ENCODE measurements around the gene HKDC1. TPM values are rescaled to one million over a fixed set of nuclear protein-coding genes. Genes with fewer than 3 reads are reported as not detected.
"Not testable (repeated sequence)": the region's sequence is repeated elsewhere in the genome, so short reads cannot be mapped to it uniquely, and the experiment has no call there.

HKDC1 gene
- total RNA-seq: 1.0 TPM

- Histone ChIP-seq H3K9me3 (ENCODE audit: low read depth, low read length) (no peaks in the 10 kb centered on the region), H3K4me3 (ENCODE audit: low read length) (no peak within 1 kb of the TSS), H3K4me1 (ENCODE audit: insufficient read depth, low read length) (peaks cover 39% of the 10 kb centered on the region), H3K27me3 (ENCODE audit: insufficient read depth, low read length) (no peaks in the 10 kb centered on the region)
Measured at GRCh38 chr10:69220041-69220451, at the start of gene HKDC1. HKDC1 (plus strand) TSS chr10:69220332; CDS start chr10:69220436, 104 bp downstream.

DNA sequence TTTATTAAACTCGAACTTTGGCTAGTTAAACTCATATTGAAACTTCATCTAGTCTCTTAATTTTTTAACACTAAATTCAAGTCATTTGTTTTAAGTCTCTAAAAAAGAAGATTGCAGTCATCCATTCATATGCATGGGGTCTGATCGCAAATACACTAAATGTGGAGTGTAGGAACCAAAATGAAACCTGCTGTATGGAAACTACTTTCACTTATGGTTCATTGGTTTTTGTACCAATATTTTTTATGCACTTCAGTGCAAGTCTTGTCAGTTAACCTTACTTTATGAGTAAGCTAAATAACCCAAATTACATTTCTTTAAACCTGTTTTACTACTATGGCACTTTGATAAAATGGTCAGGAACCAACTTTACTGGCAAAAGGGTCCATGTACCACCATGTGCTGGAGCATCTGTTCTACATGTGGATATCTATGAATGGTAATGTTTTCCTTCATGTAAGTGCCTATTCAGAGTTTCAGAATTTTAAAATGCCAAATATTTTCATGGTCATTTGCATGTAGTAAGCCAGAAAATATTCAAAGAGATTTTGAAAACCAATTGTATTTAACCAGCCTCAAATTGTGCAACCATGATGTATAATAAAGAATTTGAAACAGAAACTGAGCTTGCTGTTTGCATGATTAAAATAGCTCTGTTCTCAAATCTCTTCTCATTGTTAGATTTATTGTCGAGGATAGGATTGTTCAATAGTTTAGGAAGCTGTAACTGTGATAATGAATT is 47.7 kb upstream of the HKDC1 start:
- no peak overlapping the region for H3K4me3 ChIP-seq (ENCODE audit: low read length)

DNA sequence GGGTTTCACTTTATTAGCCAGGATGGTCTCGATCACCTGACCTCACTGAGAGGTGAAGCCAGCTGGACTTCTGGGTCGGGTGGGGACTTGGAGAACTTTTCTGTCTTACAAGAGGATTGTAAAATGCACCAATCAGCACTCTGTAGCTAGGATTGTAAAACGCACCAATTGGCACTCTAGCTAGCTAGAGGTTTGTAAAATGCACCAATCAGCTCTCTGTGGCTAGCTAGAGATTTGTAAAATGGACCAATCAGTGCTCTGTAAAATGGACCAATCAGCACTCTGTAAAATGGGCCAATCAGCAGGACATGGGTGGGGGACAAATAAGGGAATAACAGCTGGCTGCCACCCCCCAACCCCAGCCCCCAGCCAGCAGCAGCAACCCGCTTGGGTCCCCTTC is 44.8 kb upstream of the HKDC1 start:
- not testable (repeated sequence) for H3K4me1 ChIP-seq (ENCODE audit: insufficient read depth, low read length); H3K4me3 ChIP-seq (ENCODE audit: low read length); H3K27me3 ChIP-seq (ENCODE audit: insufficient read depth, low read length); H3K9me3 ChIP-seq (ENCODE audit: low read depth, low read length)

More for the DNA sequence above, 47.7 kb upstream of the HKDC1 start:
- H3K9me3 ChIP-seq (ENCODE audit: low read depth, low read length): no peaks in the 10 kb centered on the region
- no peaks in the 10 kb centered on the region for H3K4me1 ChIP-seq (ENCODE audit: insufficient read depth, low read length)
- no peaks in the 10 kb centered on the region for H3K27me3 ChIP-seq (ENCODE audit: insufficient read depth, low read length)

- Histone ChIP-seq H3K9me3 (ENCODE audit: low read depth, low read length) (no peaks in the 10 kb centered on the region), H3K27me3 (ENCODE audit: insufficient read depth, low read length) (no peaks in the 10 kb centered on the region), H3K4me3 (ENCODE audit: low read length) (no peak overlapping the region), H3K4me1 (ENCODE audit: insufficient read depth, low read length) (peaks cover 21% of the 10 kb centered on the region)
Measured at GRCh38 chr10:69176823-69177222, 43.3 kb upstream of the HKDC1 start.

GRCh38 chr10:69179089-69179742 is 40.9 kb upstream of the HKDC1 start:
- no peaks in the 10 kb centered on the region for H3K9me3 ChIP-seq (ENCODE audit: low read depth, low read length)
- H3K27me3 ChIP-seq (ENCODE audit: insufficient read depth, low read length): no peaks in the 10 kb centered on the region
- H3K4me1 ChIP-seq (ENCODE audit: insufficient read depth, low read length): peaks cover 30% of the 10 kb centered on the region
- H3K4me3 ChIP-seq (ENCODE audit: low read length): peak overlapping the region; percentile 84

GRCh38 chr10:69179743-69180524 is 40.2 kb upstream of the HKDC1 start, which contains the start of gene SUPV3L1:
SUPV3L1 (plus strand) TSS chr10:69180234; CDS start chr10:69180292, 58 bp downstream.
- H3K4me3 ChIP-seq (ENCODE audit: low read length): peak within 1 kb of the TSS; percentile 84
- H3K27me3 ChIP-seq (ENCODE audit: insufficient read depth, low read length): no peaks in the 10 kb centered on the region
- peaks cover 30% of the 10 kb centered on the region for H3K4me1 ChIP-seq (ENCODE audit: insufficient read depth, low read length)
- H3K9me3 ChIP-seq (ENCODE audit: low read depth, low read length): no peaks in the 10 kb centered on the region

DNA sequence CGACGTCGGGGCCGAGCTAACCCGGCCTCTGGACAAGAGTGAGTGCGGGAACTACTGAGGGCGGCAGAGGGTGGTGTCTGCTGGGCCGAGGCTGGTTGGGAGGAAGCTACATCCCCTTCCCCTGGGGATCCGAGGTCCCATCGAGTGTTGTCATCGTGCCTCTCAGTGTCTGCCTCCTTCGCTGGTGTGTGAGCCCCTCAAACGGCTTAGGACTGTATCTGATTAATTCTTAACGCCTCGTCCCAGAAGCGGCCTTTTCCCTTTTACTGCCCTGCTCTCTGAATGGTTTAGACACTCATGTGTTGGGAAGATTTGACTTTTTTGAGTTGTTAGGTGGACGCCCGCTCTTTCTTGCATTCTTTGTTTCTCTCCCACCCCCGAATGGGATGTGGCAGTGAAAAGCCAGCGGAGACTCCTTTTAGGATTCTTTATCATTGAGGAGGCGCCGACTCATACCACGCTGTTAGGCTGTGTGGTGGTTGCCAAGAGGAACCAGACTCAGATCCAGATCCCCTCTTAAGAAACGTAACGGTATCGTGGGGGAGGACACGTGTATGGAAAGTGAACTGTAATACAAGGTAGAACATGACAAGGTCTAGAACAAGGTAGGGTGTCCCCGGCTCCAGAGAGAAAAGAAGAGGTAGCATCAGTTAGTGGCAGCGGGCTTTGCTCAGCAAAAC is 39.5 kb upstream of the HKDC1 start:
- Histone ChIP-seq H3K4me3 (ENCODE audit: low read length) (peak overlapping the region; percentile 84), H3K9me3 (ENCODE audit: low read depth, low read length) (no peaks in the 10 kb centered on the region), H3K4me1 (ENCODE audit: insufficient read depth, low read length) (peaks cover 30% of the 10 kb centered on the region), H3K27me3 (ENCODE audit: insufficient read depth, low read length) (no peaks in the 10 kb centered on the region)

- Histone ChIP-seq H3K27me3 (ENCODE audit: insufficient read depth, low read length) (no peaks in the 10 kb centered on the region), H3K9me3 (ENCODE audit: low read depth, low read length) (no peaks in the 10 kb centered on the region), H3K4me3 (ENCODE audit: low read length) (peak overlapping the region; percentile 84), H3K4me1 (ENCODE audit: insufficient read depth, low read length) (peaks cover 30% of the 10 kb centered on the region)
Measured at GRCh38 chr10:69181433-69181832, 38.7 kb upstream of the HKDC1 start.

DNA sequence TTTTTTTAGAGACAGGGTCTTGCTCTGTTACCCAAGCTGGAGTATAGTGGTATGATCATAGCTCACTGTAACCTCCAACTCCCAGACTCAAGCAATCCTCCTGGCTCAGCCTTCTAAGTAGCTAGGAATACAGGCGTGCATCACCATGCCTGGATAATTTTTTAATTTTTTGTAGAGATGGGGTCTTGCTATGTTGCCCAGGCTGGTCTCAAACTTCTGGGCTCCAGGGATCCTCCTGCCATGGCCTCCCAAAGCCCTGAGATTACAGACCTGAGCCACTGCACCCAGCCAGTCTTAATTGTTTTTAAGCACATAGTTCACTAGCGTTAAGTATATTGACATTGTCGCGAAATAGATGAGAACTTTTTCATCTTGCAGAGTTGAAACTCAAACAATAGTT is 38.1 kb upstream of the HKDC1 start:
- H3K9me3 ChIP-seq (ENCODE audit: low read depth, low read length): no peaks in the 10 kb centered on the region
- H3K27me3 ChIP-seq (ENCODE audit: insufficient read depth, low read length): no peaks in the 10 kb centered on the region
- peaks cover 30% of the 10 kb centered on the region for H3K4me1 ChIP-seq (ENCODE audit: insufficient read depth, low read length)
- no peak overlapping the region for H3K4me3 ChIP-seq (ENCODE audit: low read length)

DNA sequence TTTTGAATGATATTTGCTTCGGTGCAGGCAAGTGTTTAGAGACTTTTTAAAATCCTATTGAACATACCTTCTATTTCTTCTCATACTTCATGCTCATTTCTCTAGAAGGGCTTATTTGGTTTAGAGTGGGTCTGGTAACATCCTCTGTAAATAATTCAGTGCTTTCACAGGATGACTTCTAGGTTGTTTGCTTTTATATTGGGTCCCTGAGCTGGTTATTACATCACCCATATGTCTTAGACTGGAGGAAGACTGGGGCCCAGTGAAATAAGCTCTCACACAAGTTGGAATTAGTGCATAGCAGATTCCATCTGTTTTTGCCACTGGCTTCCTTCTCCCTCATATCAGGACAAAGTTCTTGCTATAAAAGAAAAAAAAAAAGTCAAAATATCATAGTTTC is 33.6 kb upstream of the HKDC1 start:
- no peak overlapping the region for H3K4me3 ChIP-seq (ENCODE audit: low read length)
- peaks cover 10% of the 10 kb centered on the region for H3K4me1 ChIP-seq (ENCODE audit: insufficient read depth, low read length)
- no peaks in the 10 kb centered on the region for H3K27me3 ChIP-seq (ENCODE audit: insufficient read depth, low read length)
- H3K9me3 ChIP-seq (ENCODE audit: low read depth, low read length): no peaks in the 10 kb centered on the region

DNA sequence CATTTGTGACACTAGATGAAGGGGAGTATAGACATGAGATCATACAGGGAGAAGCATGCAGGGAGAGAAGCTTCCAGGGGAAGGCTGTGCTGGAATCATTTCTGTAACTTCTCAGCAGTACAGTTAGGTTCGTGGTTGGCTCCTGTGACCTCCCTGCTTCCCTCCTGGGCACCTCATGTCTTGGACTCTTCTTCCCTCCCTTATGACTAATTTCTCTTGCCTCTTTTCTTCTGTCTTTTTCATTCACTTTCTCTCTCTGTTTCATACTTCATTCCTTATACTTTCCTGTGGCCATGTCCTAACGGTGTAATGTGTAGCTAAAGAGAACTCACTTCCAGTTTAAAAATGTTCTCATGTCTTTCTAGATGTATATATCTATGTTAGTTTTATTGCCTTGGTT is 19.1 kb upstream of the HKDC1 start:
- Histone ChIP-seq H3K4me3 (ENCODE audit: low read length) (no peak overlapping the region), H3K4me1 (ENCODE audit: insufficient read depth, low read length) (peaks cover 11% of the 10 kb centered on the region), H3K9me3 (ENCODE audit: low read depth, low read length) (no peaks in the 10 kb centered on the region), H3K27me3 (ENCODE audit: insufficient read depth, low read length) (no peaks in the 10 kb centered on the region)

- Histone ChIP-seq H3K9me3 (ENCODE audit: low read depth, low read length) (no peaks in the 10 kb centered on the region), H3K4me3 (ENCODE audit: low read length) (no peak overlapping the region), H3K4me1 (ENCODE audit: insufficient read depth, low read length) (peaks cover 11% of the 10 kb centered on the region), H3K27me3 (ENCODE audit: insufficient read depth, low read length) (no peaks in the 10 kb centered on the region)
Measured at GRCh38 chr10:69202332-69202731, 17.8 kb upstream of the HKDC1 start.

DNA sequence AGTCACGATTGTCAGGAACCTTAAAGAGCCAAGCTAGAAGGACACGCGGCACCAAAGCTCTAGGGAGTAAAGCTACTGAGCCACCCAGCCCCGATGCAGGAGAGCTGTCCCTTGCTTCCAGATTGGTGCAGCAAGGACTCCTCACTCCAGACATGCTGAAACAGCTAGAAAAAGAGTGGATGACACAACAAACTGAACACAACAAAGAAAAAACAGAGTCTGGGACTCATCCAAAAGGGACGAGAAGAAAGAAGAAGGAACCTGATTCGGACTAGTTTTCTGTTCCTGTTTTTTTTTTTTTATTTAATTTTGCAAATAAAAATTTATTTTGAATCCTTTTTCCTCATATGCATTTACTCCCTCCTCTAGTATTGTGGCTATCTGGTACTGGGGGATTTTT is 11.4 kb upstream of the HKDC1 start:
- peaks cover 17% of the 10 kb centered on the region for H3K4me1 ChIP-seq (ENCODE audit: insufficient read depth, low read length)
- no peak overlapping the region for H3K4me3 ChIP-seq (ENCODE audit: low read length)
- H3K27me3 ChIP-seq (ENCODE audit: insufficient read depth, low read length): no peaks in the 10 kb centered on the region
- no peaks in the 10 kb centered on the region for H3K9me3 ChIP-seq (ENCODE audit: low read depth, low read length)

DNA sequence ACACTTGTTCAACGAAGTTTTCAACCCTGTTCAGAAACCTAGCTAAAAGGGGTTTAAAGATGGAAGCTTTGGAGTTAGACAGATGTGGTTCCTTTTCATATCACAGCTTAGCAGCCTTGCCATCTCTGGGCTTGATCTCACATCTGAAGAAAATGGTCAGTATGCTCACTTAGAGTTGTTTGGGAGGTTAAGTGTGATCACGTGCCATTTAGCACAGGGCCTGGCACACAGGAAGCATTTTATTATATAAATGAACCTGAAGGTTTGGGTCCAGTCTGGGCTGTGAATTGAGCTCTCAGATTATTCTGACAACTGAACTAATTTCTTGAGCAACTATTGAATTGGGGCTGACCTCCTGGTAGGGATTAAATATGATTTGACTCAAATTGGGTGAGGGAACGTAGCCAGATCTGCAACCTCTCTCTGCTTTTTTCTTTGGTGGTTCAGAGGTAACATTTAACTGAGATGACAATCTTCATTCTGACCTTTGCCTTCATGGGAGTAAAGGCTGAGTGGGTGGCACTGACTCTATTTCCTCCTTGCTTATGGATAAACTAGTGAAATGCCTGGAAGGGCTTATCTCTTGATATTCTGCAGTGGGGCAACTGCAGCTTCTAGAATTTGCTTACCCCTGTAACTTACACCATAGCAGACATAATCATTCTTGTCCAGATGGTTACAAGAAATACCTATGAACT is 10.2 kb upstream of the HKDC1 start:
- no peaks in the 10 kb centered on the region for H3K9me3 ChIP-seq (ENCODE audit: low read depth, low read length)
- H3K4me1 ChIP-seq (ENCODE audit: insufficient read depth, low read length): peaks cover 20% of the 10 kb centered on the region
- no peak overlapping the region for H3K4me3 ChIP-seq (ENCODE audit: low read length)
- no peaks in the 10 kb centered on the region for H3K27me3 ChIP-seq (ENCODE audit: insufficient read depth, low read length)

All from mononuclear cell (primary cell).